PC-3 (cell line): Measurements from ENCODE around the gene CPSF4L. TPM values are rescaled to one million over a fixed set of nuclear protein-coding genes. Genes with fewer than 3 reads are reported as not detected.

Experiments
- ATAC-seq: fragments of 200-7000 bp; cut with Tn5 transposase; 2 replicates; pipeline ENCODE4 v1.9.1; 2020; ENCODE audit warnings: mild to moderate bottlenecking, moderate library complexity
- BruUV-seq: library from RNA; stranded (reverse); fragments of 400-500 nt; replicated peaks from 2 replicates; lab custom pipeline; 2021; lab: Mats Ljungman, UMichigan
- CTCF ChIA-PET: fragments of 300-600 bp; sonication (Branson Sonifier 250); formaldehyde crosslinking; loops from one replicate; lab custom pipeline; 2022; ENCODE audit warnings: antibody characterized with exemption; lab: Charles Lee
- POLR2A ChIA-PET: fragments of 300-600 bp; sonication (Branson Sonifier 250); formaldehyde crosslinking; loops from one replicate; lab custom pipeline; 2022; ENCODE audit warnings: antibody characterized with exemption; ENCODE audit not compliant: unreplicated experiment; lab: Charles Lee
- DNase-seq: peaks from one replicate; pipeline ENCODE4 v3.0.0-alpha.2; 2015
- H2AFZ ChIP-seq: fragments of 300-600 bp; sonication (generic); 2 replicates; pipeline ENCODE4 v1.6.0; 2016; ENCODE audit warnings: antibody characterized with exemption, low read length
- H3F3A ChIP-seq: fragments of 300-600 bp; sonication (generic); one replicate; pipeline ENCODE4 v1.6.0; 2017; ENCODE audit warnings: antibody characterized with exemption, low read length, control low read depth, mild to moderate bottlenecking; ENCODE audit not compliant: unreplicated experiment
- H3K27ac ChIP-seq: fragments of 300-600 bp; sonication (generic); 2 replicates; pipeline ENCODE4 v1.5.1; 2016; ENCODE audit warnings: mild to moderate bottlenecking, low read length
- H3K27me3 ChIP-seq: fragments of 300-600 bp; sonication (generic); 2 replicates; pipeline ENCODE4 v1.6.1; 2016; ENCODE audit warnings: low read length, mixed read lengths
- H3K36me3 ChIP-seq: fragments of 300-600 bp; sonication (generic); 2 replicates; pipeline ENCODE4 v1.6.1; 2016; ENCODE audit warnings: low read depth, mixed run types, low read length, mixed read lengths
- H3K4me1 ChIP-seq: fragments of 300-600 bp; sonication (generic); 2 replicates; pipeline ENCODE4 v1.5.1; 2016; ENCODE audit warnings: low read length; ENCODE audit not compliant: insufficient read depth
- H3K4me2 ChIP-seq: fragments of 300-600 bp; sonication (generic); 2 replicates; pipeline ENCODE4 v1.6.0; 2016; ENCODE audit warnings: low read length
- H3K4me3 ChIP-seq: fragments of 300-600 bp; sonication (generic); 2 replicates; pipeline ENCODE4 v1.5.1; 2016; ENCODE audit warnings: mild to moderate bottlenecking, low read length, mixed read lengths
- H3K79me2 ChIP-seq: fragments of 300-600 bp; sonication (generic); 2 replicates; pipeline ENCODE4 v1.6.1; 2017; ENCODE audit warnings: low read length, mixed read lengths
- H3K9ac ChIP-seq: fragments of 300-600 bp; sonication (generic); 2 replicates; pipeline ENCODE4 v1.6.0; 2016; ENCODE audit warnings: mild to moderate bottlenecking, low read length
- H3K9me2 ChIP-seq: fragments of 300-600 bp; sonication (generic); replicated peaks from 2 replicates; pipeline ENCODE4 v1.6.1; 2016; ENCODE audit warnings: mixed run types, low read length, mixed read lengths
- H3K9me3 ChIP-seq: fragments of 300-600 bp; sonication (generic); 2 replicates; pipeline ENCODE4 v1.6.1; 2016; ENCODE audit warnings: low read length, mixed read lengths
- H4K20me1 ChIP-seq: fragments of 300-600 bp; sonication (generic); 2 replicates; pipeline ENCODE4 v1.6.1; 2016; ENCODE audit warnings: low read length, mixed read lengths
- EZH2 ChIP-seq: fragments of 300-600 bp; sonication (generic); IDR thresholded peaks from one replicate; pipeline ENCODE4 v1.6.1; 2017; ENCODE audit warnings: antibody characterized with exemption, mild to moderate bottlenecking, low read length; ENCODE audit not compliant: unreplicated experiment
- EZH2phosphoT487 ChIP-seq: fragments of 300-600 bp; sonication (generic); IDR thresholded peaks from 2 replicates; pipeline ENCODE4 v1.6.1; 2018; ENCODE audit warnings: mild to moderate bottlenecking, antibody characterized with exemption, low read length, borderline replicate concordance
- intact Hi-C: fragments of 100-400 bp; cut with micrococcal nuclease; formaldehyde crosslinking; loops from 2 replicates; pipeline ENCODE4 v1.9.0; 2023
- total RNA-seq: library from RNA; depleted of rRNA; stranded (reverse); fragments of >200 nt; gene quantifications from 2 replicates; pipeline ENCODE4 v1.2.3, GENCODE V29; 2014
- TF ChIP-seq, protein P1 (sequence below): fragments of 300-600 bp; sonication (generic); conservative IDR thresholded peaks from 2 replicates; pipeline ENCODE4 v1.5.1; 2017; ENCODE audit warnings: antibody characterized with exemption, low read depth, mild to moderate bottlenecking, low read length

CPSF4L gene
- total RNA-seq, 1 experiment from 2014 or later: not detected

DNA sequence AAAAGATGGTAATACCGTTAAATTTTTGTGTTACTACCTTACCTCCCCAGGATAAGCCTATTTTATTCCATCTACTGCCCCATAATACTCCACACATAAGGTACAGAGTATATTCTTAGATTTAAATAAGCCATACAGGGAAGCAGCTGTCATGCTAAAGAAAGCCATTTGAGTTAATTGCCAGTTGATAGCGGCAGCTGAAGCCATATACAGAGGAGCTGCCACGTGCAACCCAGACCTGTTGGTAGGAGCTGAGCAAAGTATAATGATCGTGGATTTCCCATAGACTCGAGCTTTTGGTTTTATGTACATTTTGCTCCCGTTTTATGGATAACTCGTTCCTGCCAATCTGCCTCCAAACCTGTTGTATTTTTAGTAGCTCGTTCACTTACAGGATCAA, 12.0 kb downstream of the CPSF4L start:
- Histone ChIP-seq H3K36me3 (peaks cover 8% of the 10 kb centered on the region; the same call in 1 of the 2 replicates), H2AFZ (no peak overlapping the region), H3K4me2 (no peak overlapping the region), H3K27me3 (no peaks in the 10 kb centered on the region), H3K79me2 (no peaks in the 10 kb centered on the region), H3K4me3 (no peak overlapping the region), H3K9me3 (no peaks in the 10 kb centered on the region), H3K9ac (no peak overlapping the region), H3K9me2 (no peaks in the 10 kb centered on the region), H3K27ac (no peak overlapping the region), H3K4me1 (no peaks in the 10 kb centered on the region), H4K20me1 (no peaks in the 10 kb centered on the region), H3F3A (no peaks in the 10 kb centered on the region)
- intact Hi-C loops: no loop called here
- ChIA-PET CTCF (interaction anchor here (0.6 kb wide), 1 partner anchor 127 kb away, joined by 5 read pairs; no protein-coding TSS in a partner anchor), POLR2A (no interaction called here)
- no peak for ATAC-seq
- BruUV-seq: no TSS peak
- TF ChIP-seq EZH2phosphoT487 (no peak), EZH2 (no peak)
- TF ChIP-seq, protein P1, sequence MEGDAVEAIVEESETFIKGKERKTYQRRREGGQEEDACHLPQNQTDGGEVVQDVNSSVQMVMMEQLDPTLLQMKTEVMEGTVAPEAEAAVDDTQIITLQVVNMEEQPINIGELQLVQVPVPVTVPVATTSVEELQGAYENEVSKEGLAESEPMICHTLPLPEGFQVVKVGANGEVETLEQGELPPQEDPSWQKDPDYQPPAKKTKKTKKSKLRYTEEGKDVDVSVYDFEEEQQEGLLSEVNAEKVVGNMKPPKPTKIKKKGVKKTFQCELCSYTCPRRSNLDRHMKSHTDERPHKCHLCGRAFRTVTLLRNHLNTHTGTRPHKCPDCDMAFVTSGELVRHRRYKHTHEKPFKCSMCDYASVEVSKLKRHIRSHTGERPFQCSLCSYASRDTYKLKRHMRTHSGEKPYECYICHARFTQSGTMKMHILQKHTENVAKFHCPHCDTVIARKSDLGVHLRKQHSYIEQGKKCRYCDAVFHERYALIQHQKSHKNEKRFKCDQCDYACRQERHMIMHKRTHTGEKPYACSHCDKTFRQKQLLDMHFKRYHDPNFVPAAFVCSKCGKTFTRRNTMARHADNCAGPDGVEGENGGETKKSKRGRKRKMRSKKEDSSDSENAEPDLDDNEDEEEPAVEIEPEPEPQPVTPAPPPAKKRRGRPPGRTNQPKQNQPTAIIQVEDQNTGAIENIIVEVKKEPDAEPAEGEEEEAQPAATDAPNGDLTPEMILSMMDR: no peak
- DNase-seq: no peak

DNA sequence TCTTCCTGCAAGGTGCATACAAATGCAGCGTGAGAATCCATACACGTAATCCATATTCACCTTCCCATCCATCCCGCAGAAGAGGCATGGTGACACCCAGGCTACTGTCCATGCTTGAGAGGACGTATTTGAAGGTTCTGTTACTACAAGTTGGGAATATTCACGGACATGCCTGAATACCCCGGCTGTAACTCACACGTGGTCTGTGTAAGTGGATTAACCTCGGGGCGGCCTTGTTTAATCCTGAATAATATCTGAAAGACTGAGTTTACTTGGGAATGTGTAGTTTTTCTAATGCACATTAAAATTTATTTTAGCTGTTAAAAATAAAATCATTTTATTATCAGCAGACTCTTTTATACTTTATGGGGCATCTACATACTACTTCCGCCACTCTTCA, 13.1 kb downstream of the CPSF4L start:
- Histone ChIP-seq H3K79me2 (no peaks in the 10 kb centered on the region), H3K4me2 (no peak overlapping the region), H2AFZ (no peak overlapping the region), H3K9ac (no peak overlapping the region), H3K27me3 (no peaks in the 10 kb centered on the region), H3K9me3 (no peaks in the 10 kb centered on the region), H3K36me3 (peaks cover 16% of the 10 kb centered on the region; the same call in 1 of the 2 replicates), H3F3A (no peaks in the 10 kb centered on the region), H4K20me1 (no peaks in the 10 kb centered on the region), H3K4me3 (no peak overlapping the region), H3K9me2 (no peaks in the 10 kb centered on the region), H3K27ac (no peak overlapping the region), H3K4me1 (no peaks in the 10 kb centered on the region)
- ChIA-PET CTCF (no interaction called here), POLR2A (no interaction called here)
- ATAC-seq: no peak
- DNase-seq: no peak
- no peak for TF ChIP-seq EZH2
- no peak for TF ChIP-seq EZH2phosphoT487
- TF ChIP-seq, protein P1: no peak
- BruUV-seq: no TSS peak
- intact Hi-C loops: no loop called here

DNA sequence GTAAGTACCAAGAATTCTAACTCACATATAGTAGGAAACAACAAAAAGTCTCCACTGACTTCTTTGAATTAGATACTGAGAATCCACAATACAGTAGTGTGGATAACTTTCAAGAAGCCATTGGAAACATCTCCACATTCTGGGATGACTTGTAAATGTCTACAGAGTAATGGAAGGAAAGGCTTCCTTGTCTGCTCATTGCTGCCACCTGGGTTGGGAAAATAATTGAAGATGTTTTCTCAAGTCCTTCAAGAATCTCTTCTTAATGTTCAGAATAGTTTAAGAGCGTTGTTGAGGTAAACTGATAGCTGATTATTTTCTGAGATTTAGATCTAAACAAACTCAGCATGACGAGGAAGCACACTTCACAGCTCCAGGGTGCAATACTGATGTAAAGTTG, 14.0 kb downstream of the CPSF4L start:
- Histone ChIP-seq H3K36me3 (peaks cover 16% of the 10 kb centered on the region; the same call in 1 of the 2 replicates), H3K9me3 (no peaks in the 10 kb centered on the region), H3K27ac (no peak overlapping the region), H3F3A (no peaks in the 10 kb centered on the region), H3K4me3 (no peak overlapping the region), H3K27me3 (no peaks in the 10 kb centered on the region), H4K20me1 (no peaks in the 10 kb centered on the region), H3K9ac (no peak overlapping the region), H3K4me2 (no peak overlapping the region), H3K4me1 (no peaks in the 10 kb centered on the region), H3K9me2 (no peaks in the 10 kb centered on the region), H2AFZ (no peak overlapping the region), H3K79me2 (no peaks in the 10 kb centered on the region)
- TF ChIP-seq, protein P1: peak; percentile 49; the same call in 1 of the 2 replicates
- no peak for TF ChIP-seq EZH2
- DNase-seq: no peak
- no TSS peak for BruUV-seq
- intact Hi-C loops: loop anchor here (1.0 kb wide), 1 partner anchor 56 kb away; no protein-coding TSS in a partner anchor
- CTCF ChIA-PET: interaction anchor here (0.6 kb wide), 1 partner anchor 523 kb away, joined by 3 read pairs; no protein-coding TSS in a partner anchor
- POLR2A ChIA-PET: no interaction called here
- ATAC-seq: peak; percentile 31; the same call in 1 of the 2 replicates
